Measurements from ENCODE around the gene RETSAT.

Gene RETSAT

GRCh38 chr2:85329181-85329651, 25.1 kb downstream of the RETSAT start:
- H2BK120ac ChIP-seq (ENCODE audit: low read depth, low read length), result no peak overlapping the region
- H2AK5ac ChIP-seq (ENCODE audit: low read length), result no peak overlapping the region
- peaks cover 25% of the 10 kb centered on the region for H3K79me2 ChIP-seq (ENCODE audit: control insufficient read depth, insufficient read depth, low read length)
- H3K79me1 ChIP-seq (ENCODE audit: low read length), result peaks cover 22% of the 10 kb centered on the region
- H3K36me3 ChIP-seq (ENCODE audit: control insufficient read depth, insufficient read depth, low read length), result peaks cover 7% of the 10 kb centered on the region
- H2BK15ac ChIP-seq (replicated peaks; ENCODE audit: low read depth), result no peak overlapping the region
- peaks cover 10% of the 10 kb centered on the region for H3K4me1 ChIP-seq (ENCODE audit: control insufficient read depth, low read depth, low read length)
- no peak overlapping the region for H3K4ac ChIP-seq (ENCODE audit: low read depth, low read length)
- no peak overlapping the region for H4K5ac ChIP-seq (ENCODE audit: low read length)
- H3K27ac ChIP-seq (ENCODE audit: low read depth, low read length), result no peak overlapping the region
- H3K23ac ChIP-seq (ENCODE audit: low read length), result no peak overlapping the region
- DNase-seq, result peak; percentile 60
- no peaks in the 10 kb centered on the region for H3K27me3 ChIP-seq (ENCODE audit: insufficient read depth, low read length, poor library complexity)
- H3K4me2 ChIP-seq (ENCODE audit: low read length), result no peak overlapping the region
- no peak overlapping the region for H3K9ac ChIP-seq (ENCODE audit: low read length)
- H3K56ac ChIP-seq (ENCODE audit: low read length), result no peak overlapping the region
- no peak overlapping the region for H3K18ac ChIP-seq (ENCODE audit: low read length)
- no peak overlapping the region for H4K8ac ChIP-seq (ENCODE audit: low read depth, low read length)
- H2BK5ac ChIP-seq (ENCODE audit: low read length), result no peak overlapping the region
- no peak overlapping the region for H3K4me3 ChIP-seq (ENCODE audit: low read length)

GRCh38 chr2:85327822-85328617, 26.3 kb downstream of the RETSAT start, which contains the start of gene TGOLN2:
Gene TGOLN2 (minus strand): TSS chr2:85327989. CDS start chr2:85327962, 27 bp downstream.
- Histone ChIP-seq H2AK5ac (ENCODE audit: low read length) (no peak within 1 kb of the TSS), H3K36me3 (ENCODE audit: control insufficient read depth, insufficient read depth, low read length) (peaks cover 10% of the 10 kb centered on the region), H2BK15ac (replicated peaks; ENCODE audit: low read depth) (no peak within 1 kb of the TSS), H3K4me1 (ENCODE audit: control insufficient read depth, low read depth, low read length) (peaks cover 10% of the 10 kb centered on the region), H3K4ac (ENCODE audit: low read depth, low read length) (peak within 1 kb of the TSS; percentile 72), H2BK120ac (ENCODE audit: low read depth, low read length) (no peak within 1 kb of the TSS), H4K5ac (ENCODE audit: low read length) (no peak within 1 kb of the TSS), H3K56ac (ENCODE audit: low read length) (peak within 1 kb of the TSS; percentile 99), H2BK5ac (ENCODE audit: low read length) (peak within 1 kb of the TSS; percentile 89), H3K4me3 (ENCODE audit: low read length) (peak within 1 kb of the TSS; percentile 85), H3K27ac (ENCODE audit: low read depth, low read length) (peak within 1 kb of the TSS; percentile 91), H3K27me3 (ENCODE audit: insufficient read depth, low read length, poor library complexity) (no peaks in the 10 kb centered on the region), H3K18ac (ENCODE audit: low read length) (peak within 1 kb of the TSS; percentile 81), H4K8ac (ENCODE audit: low read depth, low read length) (no peak within 1 kb of the TSS), H3K23ac (ENCODE audit: low read length) (peak within 1 kb of the TSS; percentile 99), H3K79me1 (ENCODE audit: low read length) (peaks cover 23% of the 10 kb centered on the region), H3K79me2 (ENCODE audit: control insufficient read depth, insufficient read depth, low read length) (peaks cover 25% of the 10 kb centered on the region), H3K9ac (ENCODE audit: low read length) (peak within 1 kb of the TSS; percentile 97), H3K4me2 (ENCODE audit: low read length) (peak within 1 kb of the TSS; percentile 95)
- WGBS (ENCODE audit: extremely low coverage, insufficient coverage, low lambda C conversion rate), result no CpG with 5 or more reads among the region's 57 CpGs
- peak; percentile 95 for DNase-seq

- no peak overlapping the region for H3K18ac ChIP-seq (ENCODE audit: low read length)
- no peak overlapping the region for H3K27ac ChIP-seq (ENCODE audit: low read depth, low read length)
- H3K4me2 ChIP-seq (ENCODE audit: low read length), result peak overlapping the region; percentile 95
- H3K9ac ChIP-seq (ENCODE audit: low read length), result peak overlapping the region; percentile 91
- peaks cover 25% of the 10 kb centered on the region for H3K79me2 ChIP-seq (ENCODE audit: control insufficient read depth, insufficient read depth, low read length)
- peak overlapping the region; percentile 62 for H2BK5ac ChIP-seq (ENCODE audit: low read length)
- DNase-seq, result peak; percentile 46
- no peak overlapping the region for H2AK5ac ChIP-seq (ENCODE audit: low read length)
- H3K36me3 ChIP-seq (ENCODE audit: control insufficient read depth, insufficient read depth, low read length), result peaks cover 10% of the 10 kb centered on the region
- H4K5ac ChIP-seq (ENCODE audit: low read length), result no peak overlapping the region
- H4K8ac ChIP-seq (ENCODE audit: low read depth, low read length), result no peak overlapping the region
- H3K23ac ChIP-seq (ENCODE audit: low read length), result no peak overlapping the region
- H2BK15ac ChIP-seq (replicated peaks; ENCODE audit: low read depth), result no peak overlapping the region
- H2BK120ac ChIP-seq (ENCODE audit: low read depth, low read length), result no peak overlapping the region
- peak overlapping the region; percentile 60 for H3K4ac ChIP-seq (ENCODE audit: low read depth, low read length)
- peak overlapping the region; percentile 85 for H3K4me3 ChIP-seq (ENCODE audit: low read length)
- H3K56ac ChIP-seq (ENCODE audit: low read length), result peak overlapping the region; percentile 99
- no CpG with 5 or more reads among the region's 41 CpGs for WGBS (ENCODE audit: extremely low coverage, insufficient coverage, low lambda C conversion rate)
- H3K4me1 ChIP-seq (ENCODE audit: control insufficient read depth, low read depth, low read length), result peaks cover 10% of the 10 kb centered on the region
- no peaks in the 10 kb centered on the region for H3K27me3 ChIP-seq (ENCODE audit: insufficient read depth, low read length, poor library complexity)
- H3K79me1 ChIP-seq (ENCODE audit: low read length), result peaks cover 23% of the 10 kb centered on the region
These were observed 27.0 kb downstream of the RETSAT start for GRCh38 chr2:85327160-85327821.

- H3K36me3 ChIP-seq (ENCODE audit: control insufficient read depth, insufficient read depth, low read length), result peaks cover 10% of the 10 kb centered on the region
- no peak overlapping the region for H3K4ac ChIP-seq (ENCODE audit: low read depth, low read length)
These were observed 27.7 kb downstream of the RETSAT start for GRCh38 chr2:85326406-85327159.

GRCh38 chr2:85325466-85325811, 28.9 kb downstream of the RETSAT start:
- Histone ChIP-seq H2BK5ac (ENCODE audit: low read length) (no peak overlapping the region), H3K4me1 (ENCODE audit: control insufficient read depth, low read depth, low read length) (peaks cover 10% of the 10 kb centered on the region), H3K4me2 (ENCODE audit: low read length) (no peak overlapping the region), H4K8ac (ENCODE audit: low read depth, low read length) (no peak overlapping the region), H3K36me3 (ENCODE audit: control insufficient read depth, insufficient read depth, low read length) (peaks cover 14% of the 10 kb centered on the region), H3K9ac (ENCODE audit: low read length) (peak overlapping the region; percentile 91), H2AK5ac (ENCODE audit: low read length) (no peak overlapping the region), H3K79me1 (ENCODE audit: low read length) (peaks cover 26% of the 10 kb centered on the region), H3K27me3 (ENCODE audit: insufficient read depth, low read length, poor library complexity) (no peaks in the 10 kb centered on the region), H3K56ac (ENCODE audit: low read length) (no peak overlapping the region), H3K23ac (ENCODE audit: low read length) (no peak overlapping the region), H3K18ac (ENCODE audit: low read length) (no peak overlapping the region), H3K4me3 (ENCODE audit: low read length) (no peak overlapping the region), H2BK15ac (replicated peaks; ENCODE audit: low read depth) (no peak overlapping the region), H3K4ac (ENCODE audit: low read depth, low read length) (no peak overlapping the region), H2BK120ac (ENCODE audit: low read depth, low read length) (no peak overlapping the region), H3K79me2 (ENCODE audit: control insufficient read depth, insufficient read depth, low read length) (peaks cover 25% of the 10 kb centered on the region), H3K27ac (ENCODE audit: low read depth, low read length) (no peak overlapping the region), H4K5ac (ENCODE audit: low read length) (no peak overlapping the region)
- no peak for DNase-seq
- no CpG with 5 or more reads among the region's 9 CpGs for WGBS (ENCODE audit: extremely low coverage, insufficient coverage, low lambda C conversion rate)

More at GRCh38 chr2:85326406-85327159, 27.7 kb downstream of the RETSAT start:
- H3K9ac ChIP-seq (ENCODE audit: low read length), result peak overlapping the region; percentile 91
- WGBS (ENCODE audit: extremely low coverage, insufficient coverage, low lambda C conversion rate), result no CpG with 5 or more reads among the region's 32 CpGs
- H3K23ac ChIP-seq (ENCODE audit: low read length), result no peak overlapping the region
- peaks cover 10% of the 10 kb centered on the region for H3K4me1 ChIP-seq (ENCODE audit: control insufficient read depth, low read depth, low read length)
- H3K79me2 ChIP-seq (ENCODE audit: control insufficient read depth, insufficient read depth, low read length), result peaks cover 25% of the 10 kb centered on the region
- no peak overlapping the region for H2BK15ac ChIP-seq (replicated peaks; ENCODE audit: low read depth)
- H4K8ac ChIP-seq (ENCODE audit: low read depth, low read length), result no peak overlapping the region
- H3K18ac ChIP-seq (ENCODE audit: low read length), result no peak overlapping the region
- peak overlapping the region; percentile 99 for H3K56ac ChIP-seq (ENCODE audit: low read length)
- H3K4me2 ChIP-seq (ENCODE audit: low read length), result peak overlapping the region; percentile 95
- H2BK5ac ChIP-seq (ENCODE audit: low read length), result no peak overlapping the region
- peak overlapping the region; percentile 85 for H3K4me3 ChIP-seq (ENCODE audit: low read length)
- no peak overlapping the region for H4K5ac ChIP-seq (ENCODE audit: low read length)
- H2BK120ac ChIP-seq (ENCODE audit: low read depth, low read length), result no peak overlapping the region
- H3K27me3 ChIP-seq (ENCODE audit: insufficient read depth, low read length, poor library complexity), result no peaks in the 10 kb centered on the region
- H2AK5ac ChIP-seq (ENCODE audit: low read length), result no peak overlapping the region
- DNase-seq, result peak; percentile 12
- peaks cover 23% of the 10 kb centered on the region for H3K79me1 ChIP-seq (ENCODE audit: low read length)
- no peak overlapping the region for H3K27ac ChIP-seq (ENCODE audit: low read depth, low read length)
